Measurements from ENCODE around the gene SKI. TPM values are rescaled to one million over a fixed set of nuclear protein-coding genes. Genes with fewer than 3 reads are reported as not detected.

SKI gene
- total RNA-seq, result 78.9 TPM

GRCh38 chr1:2228157-2228594 lies at the start of gene SKI:
TSS of gene SKI (plus strand) at chr1:2228319. CDS start at chr1:2228767, 448 bp downstream.
- no peak for DNase-seq (ENCODE audit: low spot score)

GRCh38 chr1:2178875-2179274 lies 49.2 kb upstream of the SKI start:
- DNase-seq (ENCODE audit: low spot score), result no peak

GRCh38 chr1:2179283-2180013 lies 48.7 kb upstream of the SKI start:
- no peak for DNase-seq (ENCODE audit: low spot score)

- DNase-seq (ENCODE audit: low spot score), result no peak
Observed at GRCh38 chr1:2180297-2181245, 47.5 kb upstream of the SKI start.

- no peak for DNase-seq (ENCODE audit: low spot score)
Observed at GRCh38 chr1:2181271-2181670, 46.8 kb upstream of the SKI start.

GRCh38 chr1:2181752-2182151 lies 46.4 kb upstream of the SKI start:
- no peak for DNase-seq (ENCODE audit: low spot score)

GRCh38 chr1:2182376-2182775 lies 45.7 kb upstream of the SKI start:
- DNase-seq (ENCODE audit: low spot score), result no peak

GRCh38 chr1:2183937-2184334 lies 44.2 kb upstream of the SKI start:
- DNase-seq (ENCODE audit: low spot score), result no peak

GRCh38 chr1:2184531-2184930 lies 43.6 kb upstream of the SKI start:
- no peak for DNase-seq (ENCODE audit: low spot score)

GRCh38 chr1:2184934-2185333 lies 43.2 kb upstream of the SKI start:
- DNase-seq (ENCODE audit: low spot score), result no peak

- DNase-seq (ENCODE audit: low spot score), result no peak
Observed at GRCh38 chr1:2185880-2186855, 42.0 kb upstream of the SKI start.

- no peak for DNase-seq (ENCODE audit: low spot score)
Observed at GRCh38 chr1:2186901-2187300, 41.2 kb upstream of the SKI start.

GRCh38 chr1:2187619-2188018 lies 40.5 kb upstream of the SKI start:
- no peak for DNase-seq (ENCODE audit: low spot score)

GRCh38 chr1:2188336-2188735 lies 39.8 kb upstream of the SKI start:
- DNase-seq (ENCODE audit: low spot score), result no peak

GRCh38 chr1:2189459-2190425 lies 38.4 kb upstream of the SKI start:
- DNase-seq (ENCODE audit: low spot score), result peak; percentile 95

GRCh38 chr1:2190491-2190976 lies 37.6 kb upstream of the SKI start:
- DNase-seq (ENCODE audit: low spot score), result peak; percentile 27

GRCh38 chr1:2192031-2192995 lies 35.8 kb upstream of the SKI start:
- DNase-seq (ENCODE audit: low spot score), result peak; percentile 51

- no peak for DNase-seq (ENCODE audit: low spot score)
Observed at GRCh38 chr1:2193514-2194281, 34.4 kb upstream of the SKI start.

All from mucosa of gallbladder (tissue), 1 donor.